ENCODE measurements around the gene AGPAT3. TPM values are rescaled to one million over a fixed set of nuclear protein-coding genes. Genes with fewer than 3 reads are reported as not detected.

AGPAT3 gene
- total and polyA plus RNA-seq, 2 donors (not counting 3 experiments of a cell fraction or from before 2014, with no cell fraction given) = 39.9 to 76.7 TPM

DNA sequence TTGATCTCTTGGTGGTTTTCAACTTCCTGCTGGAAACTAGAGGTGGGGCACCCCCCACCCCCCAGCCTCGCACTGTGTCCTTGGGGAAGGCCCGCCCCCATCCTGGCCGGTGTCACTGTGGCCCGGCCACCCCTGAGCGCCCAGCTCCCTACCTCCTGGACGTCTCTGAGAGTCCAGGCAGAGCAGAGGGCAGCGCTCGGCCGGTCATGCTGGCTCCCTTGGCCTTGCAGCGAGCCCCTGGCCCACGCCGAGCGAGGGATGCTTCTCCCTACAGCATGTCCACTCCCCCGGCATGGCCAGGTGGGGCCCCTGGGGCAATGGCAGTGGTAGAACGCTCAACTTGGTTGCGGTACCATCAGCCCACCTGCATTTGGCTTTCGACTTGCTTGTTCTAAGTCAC, 118.4 kb downstream of the AGPAT3 start:
- ChIA-PET CTCF (no interaction called here), POLR2A (no interaction called here)
- TF ChIP-seq FOS (IDR thresholded peaks at IDR 0.05; ENCODE audit: borderline replicate concordance, insufficient read depth, low read length) = no peak
- TF ChIP-seq JUN (IDR thresholded peaks at IDR 0.05; ENCODE audit: borderline replicate concordance, insufficient read depth, insufficient read length, low read depth) = no peak
- TF ChIP-seq, protein P1, sequence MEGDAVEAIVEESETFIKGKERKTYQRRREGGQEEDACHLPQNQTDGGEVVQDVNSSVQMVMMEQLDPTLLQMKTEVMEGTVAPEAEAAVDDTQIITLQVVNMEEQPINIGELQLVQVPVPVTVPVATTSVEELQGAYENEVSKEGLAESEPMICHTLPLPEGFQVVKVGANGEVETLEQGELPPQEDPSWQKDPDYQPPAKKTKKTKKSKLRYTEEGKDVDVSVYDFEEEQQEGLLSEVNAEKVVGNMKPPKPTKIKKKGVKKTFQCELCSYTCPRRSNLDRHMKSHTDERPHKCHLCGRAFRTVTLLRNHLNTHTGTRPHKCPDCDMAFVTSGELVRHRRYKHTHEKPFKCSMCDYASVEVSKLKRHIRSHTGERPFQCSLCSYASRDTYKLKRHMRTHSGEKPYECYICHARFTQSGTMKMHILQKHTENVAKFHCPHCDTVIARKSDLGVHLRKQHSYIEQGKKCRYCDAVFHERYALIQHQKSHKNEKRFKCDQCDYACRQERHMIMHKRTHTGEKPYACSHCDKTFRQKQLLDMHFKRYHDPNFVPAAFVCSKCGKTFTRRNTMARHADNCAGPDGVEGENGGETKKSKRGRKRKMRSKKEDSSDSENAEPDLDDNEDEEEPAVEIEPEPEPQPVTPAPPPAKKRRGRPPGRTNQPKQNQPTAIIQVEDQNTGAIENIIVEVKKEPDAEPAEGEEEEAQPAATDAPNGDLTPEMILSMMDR (IDR thresholded peaks at IDR 0.05; ENCODE audit: extremely low read depth in 1 of 2, insufficient read depth in 1 of 2, low read depth in 1 of 2, low read length in 2 of 2) = no peak
- TF ChIP-seq MYC (IDR thresholded peaks at IDR 0.05; ENCODE audit: low read depth, low read length) = no peak
- no peak for TF ChIP-seq GATA2 (IDR thresholded peaks at IDR 0.05; ENCODE audit: insufficient read depth, insufficient read length, low read depth, low read length)
- TF ChIP-seq POLR2AphosphoS5 (IDR thresholded peaks at IDR 0.05; ENCODE audit: insufficient read depth, low read depth, low read length) = no peak
- TF ChIP-seq, protein P2, sequence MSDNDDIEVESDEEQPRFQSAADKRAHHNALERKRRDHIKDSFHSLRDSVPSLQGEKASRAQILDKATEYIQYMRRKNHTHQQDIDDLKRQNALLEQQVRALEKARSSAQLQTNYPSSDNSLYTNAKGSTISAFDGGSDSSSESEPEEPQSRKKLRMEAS (IDR thresholded peaks at IDR 0.05; ENCODE audit: insufficient read depth, insufficient read length) = no peak
- Histone ChIP-seq H3K79me2 (ENCODE audit: control insufficient read depth, insufficient read depth, low read length) (no peaks in the 10 kb centered on the region), H3K27me3 (ENCODE audit: control insufficient read depth in 2 of 2, insufficient read depth in 2 of 2, low read length in 2 of 2) (peaks cover 3 to 4% of the 10 kb centered on the region in 2 experiments), H3K4me1 (ENCODE audit: control insufficient read depth, extremely low read depth, insufficient read depth, low read length) (no peaks in the 10 kb centered on the region), H3K9me3 (replicated peaks; ENCODE audit: control insufficient read depth, insufficient read depth, low read length) (no peaks in the 10 kb centered on the region), H3K9me1 (replicated peaks; ENCODE audit: control insufficient read depth, extremely low read depth, insufficient read depth, low read length) (no peaks in the 10 kb centered on the region), H3K27ac (ENCODE audit: insufficient read depth, low read depth, low read length) (no peak overlapping the region), H3K9ac (replicated peaks; ENCODE audit: extremely low read depth, insufficient read depth, low read length) (no peak overlapping the region), H3K4me3 (replicated peaks in 1 of 3; ENCODE audit: insufficient read depth in 1 of 3, low read depth in 1 of 3, low read length in 3 of 3) (no peak overlapping the region), H4K20me1 (replicated peaks; ENCODE audit: control insufficient read depth, extremely low read depth, insufficient read depth, low read length) (no peaks in the 10 kb centered on the region), H2AFZ (ENCODE audit: low read depth, low read length) (no peak overlapping the region), H3K36me3 (ENCODE audit: control insufficient read depth in 2 of 2, extremely low read depth in 1 of 2, insufficient read depth in 2 of 2, low read length in 2 of 2) (peaks cover 0 to 6% of the 10 kb centered on the region in 2 experiments), H3K4me2 (ENCODE audit: insufficient read depth, low read length) (no peak overlapping the region)
- intact Hi-C loops (cut with micrococcal nuclease) = no loop called here
- dilution Hi-C loops (cut with MboI; ENCODE audit: extremely low pct_ligation_motif_present, low sequenced_read_pairs) = no loop called here
- DNase-seq (ENCODE audit: low read depth, low spot score) = no peak
- no TSS peak for BruUV-seq (replicated peaks)
- no peak for FAIRE-seq
